ENCODE data around the gene PPP2CA.

Gene PPP2CA

DNA sequence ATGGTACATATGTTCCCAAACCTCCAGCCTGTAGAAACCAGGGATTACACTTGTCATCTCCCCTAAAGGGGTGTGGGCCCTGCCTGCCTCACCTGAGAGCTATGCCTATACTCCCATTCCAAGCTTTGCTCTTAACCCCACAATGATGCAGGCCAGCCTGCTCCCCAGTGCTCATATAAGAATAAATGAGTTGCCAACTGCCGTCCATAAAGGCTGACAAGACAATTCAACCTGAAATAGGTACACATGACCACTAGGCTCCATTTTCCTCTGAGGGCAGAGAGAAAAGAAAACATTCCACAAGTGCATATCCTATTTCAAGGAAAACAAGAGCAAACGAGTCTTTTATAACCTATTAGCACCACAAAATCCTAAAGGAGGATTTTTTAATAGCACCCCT is 77.6 kb downstream of the PPP2CA start:
- no peak for DNase-seq (ENCODE audit: low spot score)

DNA sequence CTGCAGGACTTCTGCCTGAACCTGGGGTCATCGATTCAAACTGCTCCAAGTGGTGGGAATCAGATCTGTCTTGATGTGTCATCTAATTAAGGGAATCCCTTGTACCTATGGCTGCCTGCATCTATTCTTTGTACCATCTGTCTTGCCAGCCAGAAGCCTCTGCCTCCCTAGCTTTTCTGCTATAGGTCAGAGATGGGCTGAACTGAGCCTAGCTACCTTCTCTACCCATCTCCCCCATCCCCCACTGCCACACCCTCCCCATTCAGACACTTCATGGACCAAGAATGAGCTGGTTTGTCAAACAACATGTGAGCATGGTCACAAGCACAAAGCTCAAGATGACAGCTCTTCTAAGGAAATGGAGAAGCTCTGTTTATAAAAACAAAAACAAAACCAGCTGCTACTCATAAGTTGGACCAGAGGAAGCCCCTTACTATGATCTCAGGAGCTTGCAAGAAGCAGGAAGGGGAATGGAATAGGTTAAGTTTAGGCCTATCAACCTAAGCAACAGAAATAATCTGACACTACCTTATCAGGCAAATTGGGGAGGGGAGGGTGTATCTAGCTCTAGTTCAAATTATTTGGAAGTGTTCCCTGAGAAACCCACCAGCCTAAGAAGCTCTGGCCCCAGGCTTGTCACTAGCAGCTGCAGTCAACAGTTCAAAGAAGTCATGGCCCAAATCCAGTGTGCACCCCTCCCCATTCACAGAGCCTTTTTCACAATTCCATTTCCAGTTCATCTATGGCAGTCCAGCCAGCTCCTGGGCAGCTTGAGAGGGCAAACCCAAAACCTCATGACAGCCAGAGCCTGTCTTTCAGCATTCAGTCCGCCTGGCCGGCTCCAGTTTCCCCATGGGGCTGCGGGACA is 79.0 kb downstream of the PPP2CA start:
- DNase-seq (ENCODE audit: low spot score): no peak

DNA sequence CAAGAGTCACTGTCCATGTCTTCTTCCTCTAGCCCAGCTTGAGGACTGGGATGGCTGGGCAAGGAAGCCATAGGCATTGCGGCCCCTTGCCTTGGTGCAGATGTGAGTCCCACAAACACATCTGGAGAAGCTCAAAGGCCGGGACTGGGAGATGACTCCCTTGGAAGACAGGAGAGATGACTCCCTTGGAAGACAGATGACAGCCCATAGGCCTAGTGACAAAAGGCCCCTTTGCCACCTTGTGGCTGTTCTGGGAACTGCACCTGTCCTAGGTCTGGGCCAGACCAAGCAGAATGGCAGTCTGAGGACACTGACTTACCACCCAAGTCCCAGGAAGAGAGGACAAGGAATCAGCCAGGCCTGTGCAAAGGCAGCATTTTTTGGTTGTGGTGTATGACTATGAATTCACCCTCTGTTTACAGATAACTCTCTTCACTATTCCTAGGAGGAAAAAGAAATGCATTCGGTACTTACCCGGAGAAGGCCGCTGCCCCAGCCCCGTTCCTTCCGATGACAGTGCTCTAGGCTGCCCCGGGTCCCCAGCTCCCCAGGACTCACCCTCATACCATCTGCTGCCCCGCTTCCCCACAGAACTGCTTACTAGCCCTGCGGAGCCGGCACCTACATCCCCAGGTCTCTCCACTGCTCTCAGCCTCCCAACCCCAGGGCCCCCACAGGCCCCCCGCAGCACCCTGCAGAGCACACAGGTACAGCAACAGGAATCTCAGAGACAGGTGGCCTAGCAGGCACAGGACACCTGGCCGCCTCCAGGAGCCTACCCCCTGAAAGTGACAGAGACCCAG is 79.9 kb downstream of the PPP2CA start:
- DNase-seq (ENCODE audit: low spot score): peak; percentile 78

DNA sequence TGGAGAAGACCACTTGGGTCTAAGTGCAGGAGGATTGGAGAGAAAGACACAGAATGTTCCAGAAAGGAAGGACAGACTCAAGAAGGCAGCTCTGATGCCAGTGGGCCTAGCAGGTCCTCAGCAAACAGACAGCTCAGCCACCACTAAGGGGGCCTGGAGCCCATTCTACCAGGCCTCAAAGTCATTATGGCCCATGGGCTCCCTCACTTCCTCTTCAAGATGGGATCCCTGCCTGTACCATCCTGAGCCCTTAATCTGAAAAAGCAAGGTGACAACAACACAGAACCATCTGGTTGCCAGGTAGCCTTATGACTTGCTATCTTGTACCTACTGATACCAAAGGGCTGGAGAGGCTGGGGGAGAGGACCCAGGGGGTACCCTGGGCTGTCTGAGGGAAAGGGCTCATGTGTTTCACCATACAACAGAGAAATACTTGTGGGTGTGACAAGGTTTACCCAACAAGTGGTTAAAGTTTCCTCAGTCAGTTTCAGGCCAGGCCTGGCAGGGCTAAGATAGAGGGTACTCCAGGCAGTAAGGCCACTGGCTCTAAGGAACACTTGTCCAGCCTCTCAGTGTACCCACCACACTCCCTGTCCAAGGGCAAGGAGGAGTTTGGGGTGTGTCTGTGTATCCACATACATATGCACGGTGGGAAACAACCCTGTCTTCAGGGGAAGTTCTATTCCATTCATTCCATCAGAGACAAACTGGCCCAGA is 80.7 kb downstream of the PPP2CA start:
- no peak for DNase-seq (ENCODE audit: low spot score)

All from CD4-positive, alpha-beta T cell treated with Interleukin-6 at 100 ng/mL for 8 hours (primary cell).